ENCODE results near the gene GSTCD. TPM values are rescaled to one million over a fixed set of nuclear protein-coding genes. Genes with fewer than 3 reads are reported as not detected.

GSTCD gene
- total and polyA plus RNA-seq, 9 of the 15 experiments (the other 6 are each of a cell fraction or from before 2014, with no cell fraction given): 4.5 to 36.3 (median 16.0) TPM

- DNase-seq (ENCODE audit: extremely low read depth in 1 of 4, low spot score in 3 of 4): no peak
- intact Hi-C loops (cut with micrococcal nuclease): no loop called here
- H3K79me2 ChIP-seq (ENCODE audit: control insufficient read depth, insufficient read depth, low read length): no peaks in the 10 kb centered on the region
- in situ Hi-C loops (cut with MboI): no loop called here
- CTCF ChIA-PET (ENCODE audit: low intra/inter-chr PET ratio): no interaction called here
- H3K9me3 ChIP-seq (replicated peaks; ENCODE audit: control insufficient read depth, insufficient read depth, low read depth, low read length): no peaks in the 10 kb centered on the region
- ATAC-seq: no peak
- H3K27ac ChIP-seq (ENCODE audit: extremely low read depth, low read depth, low read length): no peak overlapping the region
- H3K9ac ChIP-seq (ENCODE audit: insufficient read depth in 1 of 2, low read depth in 2 of 2, low read length in 2 of 2): no peak overlapping the region
- POLR2A ChIA-PET: no interaction called here
- FAIRE-seq: no peak
- H3K9me1 ChIP-seq (ENCODE audit: control insufficient read depth, insufficient read depth, low read length): no peaks in the 10 kb centered on the region
- H4K20me1 ChIP-seq (replicated peaks; ENCODE audit: control insufficient read depth, insufficient read depth, low read length): no peaks in the 10 kb centered on the region
- TF ChIP-seq ZNF239 (CRISPR knock-in tag; IDR thresholded peaks at IDR 0.05) (no peak), BRD4 (IDR thresholded peaks at IDR 0.05) (no peak), ZKSCAN8 (CRISPR knock-in tag; IDR thresholded peaks at IDR 0.05) (no peak), CAMTA2 (CRISPR knock-in tag; conservative IDR thresholded peaks at IDR 0.05) (no peak), ZNF407 (IDR thresholded peaks at IDR 0.05; ENCODE audit: low read depth) (no peak), BCL6 (CRISPR knock-in tag; IDR thresholded peaks at IDR 0.05) (no peak)
- H3K27me3 ChIP-seq (ENCODE audit: control insufficient read depth in 2 of 2, insufficient read depth in 2 of 2, low read length in 2 of 2): no peaks in the 10 kb centered on the region
- H2AFZ ChIP-seq (ENCODE audit: low read depth, low read length): no peak overlapping the region
- BruUV-seq (replicated peaks): no TSS peak
- H3K4me3 ChIP-seq: no peak overlapping the region
- H3K4me2 ChIP-seq (ENCODE audit: insufficient read depth, low read length): no peak overlapping the region
- H3K4me1 ChIP-seq (replicated peaks in 1 of 2; ENCODE audit: control insufficient read depth in 2 of 2, insufficient read depth in 2 of 2, low read length in 2 of 2): no peaks in the 10 kb centered on the region
- H3K36me3 ChIP-seq (ENCODE audit: control insufficient read depth, insufficient read depth, low read length): no peaks in the 10 kb centered on the region
These were observed 77.2 kb downstream of the GSTCD start for GRCh38 chr4:105785792-105786191.
